Type B pancreatic cell (in vitro differentiated cells): ENCODE results near the gene CD46. TPM values are rescaled to one million over a fixed set of nuclear protein-coding genes. Genes with fewer than 3 reads are reported as not detected.
A peak's percentile ranks its signal among the peaks of the same experiment; 100 is the strongest.

Source experiments
- DNase-seq: peaks from one replicate; pipeline ENCODE4 v3.0.0; 2021; ENCODE audit warnings: mixed read lengths; ENCODE audit not compliant: unreplicated experiment; ENCODE audit errors: extremely low spot score
- H3K27ac Mint-ChIP-seq: 2 replicates; pipeline ENCODE4 v1.8.0; 2021; ENCODE audit warnings: mild to moderate bottlenecking, mixed read lengths
- H3K27me3 Mint-ChIP-seq: 2 replicates; pipeline ENCODE4 v1.8.0; 2021; ENCODE audit warnings: mixed read lengths
- H3K36me3 Mint-ChIP-seq: 2 replicates; pipeline ENCODE4 v1.8.0; 2021; ENCODE audit warnings: mixed read lengths
- H3K4me1 Mint-ChIP-seq: one replicate; pipeline ENCODE4 v1.8.0; 2021; ENCODE audit warnings: mixed read lengths; ENCODE audit not compliant: unreplicated experiment
- H3K4me3 Mint-ChIP-seq: 2 replicates; pipeline ENCODE4 v1.8.0; 2021; ENCODE audit warnings: mild to moderate bottlenecking, mixed read lengths
- H3K9me3 Mint-ChIP-seq: 2 replicates; pipeline ENCODE4 v1.8.0; 2021; ENCODE audit warnings: mixed read lengths
- CTCF ChIP-seq: fragments of 200-600 bp; sonication (generic); conservative IDR thresholded peaks from 2 replicates; pipeline ENCODE4 v1.5.0; 2021; ENCODE audit warnings: antibody characterized with exemption, mild to moderate bottlenecking
- total RNA-seq: library from RNA; stranded (reverse); gene quantifications from 2 replicates; pipeline ENCODE4 v1.2.1, GENCODE V29; 2021; ENCODE audit warnings: low replicate concordance

The CD46 gene
- total RNA-seq, 1 donor from 2014 or later, result 155 TPM

GRCh38 chr1:207833956-207834660 is 82.3 kb downstream of the CD46 start:
- no peaks in the 10 kb centered on the region for H3K9me3 Mint-ChIP-seq
- H3K36me3 Mint-ChIP-seq, result no peaks in the 10 kb centered on the region
- H3K27ac Mint-ChIP-seq, result no peak overlapping the region
- H3K27me3 Mint-ChIP-seq, result no peaks in the 10 kb centered on the region
- H3K4me3 Mint-ChIP-seq, result no peak overlapping the region
- no peak for TF ChIP-seq CTCF
- no peak for DNase-seq
- H3K4me1 Mint-ChIP-seq, result peaks cover 10% of the 10 kb centered on the region

- no peaks in the 10 kb centered on the region for H3K27me3 Mint-ChIP-seq
- TF ChIP-seq CTCF, result no peak
- H3K27ac Mint-ChIP-seq, result no peak overlapping the region
- H3K4me1 Mint-ChIP-seq, result peaks cover 10% of the 10 kb centered on the region
- no peaks in the 10 kb centered on the region for H3K36me3 Mint-ChIP-seq
- no peaks in the 10 kb centered on the region for H3K9me3 Mint-ChIP-seq
- DNase-seq, result no peak
- no peak overlapping the region for H3K4me3 Mint-ChIP-seq
Measured at GRCh38 chr1:207835958-207836357, 84.1 kb downstream of the CD46 start.

DNA sequence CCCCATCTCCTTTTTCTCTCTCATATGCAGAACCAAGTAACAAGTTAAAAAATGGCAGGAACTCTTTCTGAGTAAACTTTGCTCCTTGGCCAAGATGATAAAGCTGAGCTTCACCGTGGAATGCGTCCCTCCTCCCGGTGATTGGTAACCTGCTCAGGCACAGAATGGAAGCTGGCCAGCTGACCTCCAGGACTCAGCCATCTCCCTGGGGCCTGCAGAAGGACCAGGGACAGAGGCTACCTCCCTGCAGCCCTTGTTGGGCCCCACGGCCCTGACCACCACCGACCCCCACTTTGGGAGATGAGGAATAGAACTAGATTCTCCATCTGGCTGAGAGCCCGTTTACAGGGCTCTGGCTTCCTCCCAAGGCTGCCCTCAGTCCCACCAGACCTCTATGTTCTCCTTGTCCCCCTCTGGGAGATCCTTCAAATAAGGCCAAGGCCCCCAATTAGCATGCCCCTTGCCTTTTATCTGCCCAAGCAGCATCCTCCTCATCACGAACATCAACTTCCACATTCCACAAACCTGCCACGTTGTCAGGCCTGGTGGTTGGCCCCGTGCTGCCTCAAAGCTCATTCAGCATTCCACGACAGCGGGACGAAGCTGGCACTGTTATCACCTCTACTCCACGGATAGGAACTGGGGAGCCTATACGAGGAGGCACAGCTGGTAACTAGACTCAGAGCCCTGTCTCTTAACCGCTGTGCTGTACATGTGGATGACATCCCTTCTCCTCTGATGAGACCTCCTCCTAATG is 84.9 kb downstream of the CD46 start:
- Mint-ChIP-seq H3K9me3 (no peaks in the 10 kb centered on the region), H3K27me3 (no peaks in the 10 kb centered on the region), H3K27ac (no peak overlapping the region), H3K4me1 (peaks cover 11% of the 10 kb centered on the region), H3K36me3 (no peaks in the 10 kb centered on the region), H3K4me3 (no peak overlapping the region)
- no peak for TF ChIP-seq CTCF
- DNase-seq, result no peak

GRCh38 chr1:207837673-207838072 is 85.8 kb downstream of the CD46 start:
- H3K4me3 Mint-ChIP-seq, result no peak overlapping the region
- no peak for TF ChIP-seq CTCF
- peak overlapping the region; percentile 70 for H3K27ac Mint-ChIP-seq
- no peaks in the 10 kb centered on the region for H3K27me3 Mint-ChIP-seq
- H3K9me3 Mint-ChIP-seq, result no peaks in the 10 kb centered on the region
- DNase-seq, result no peak
- H3K4me1 Mint-ChIP-seq, result peaks cover 11% of the 10 kb centered on the region
- H3K36me3 Mint-ChIP-seq, result no peaks in the 10 kb centered on the region

- Mint-ChIP-seq H3K4me3 (no peak overlapping the region), H3K27me3 (no peaks in the 10 kb centered on the region), H3K27ac (peak overlapping the region; percentile 70), H3K4me1 (peaks cover 11% of the 10 kb centered on the region), H3K9me3 (no peaks in the 10 kb centered on the region), H3K36me3 (no peaks in the 10 kb centered on the region)
- DNase-seq, result no peak
- no peak for TF ChIP-seq CTCF
Measured at GRCh38 chr1:207838156-207839082, 86.6 kb downstream of the CD46 start.
